Smooth muscle cell (in vitro differentiated cells): ENCODE results near the gene DAPK1. TPM values are rescaled to one million over a fixed set of nuclear protein-coding genes. Genes with fewer than 3 reads are reported as not detected.

Experiments used
- DNase-seq: peaks from one replicate; lab custom pipeline; 2025; ENCODE audit not compliant: unreplicated experiment; lab: John Stamatoyannopoulos, UW
- H2AFZ ChIP-seq: fragments of 200-600 bp; sonication (generic); 2 replicates; pipeline ENCODE4 v1.6.0; 2016; ENCODE audit warnings: antibody characterized with exemption, low read depth, mild to moderate bottlenecking
- H3F3A ChIP-seq: fragments of 200-600 bp; sonication (generic); 2 replicates; pipeline ENCODE4 v1.6.0; 2017; ENCODE audit warnings: antibody characterized with exemption, low read depth
- H3K27ac ChIP-seq: fragments of 200-600 bp; sonication (generic); 2 replicates; pipeline ENCODE4 v1.5.1; 2016; ENCODE audit warnings: low read depth, mild to moderate bottlenecking
- H3K27me3 ChIP-seq: fragments of 200-600 bp; sonication (generic); 2 replicates; pipeline ENCODE4 v1.6.1; 2016; ENCODE audit warnings: low read depth, mild to moderate bottlenecking
- H3K36me3 ChIP-seq: fragments of 200-600 bp; sonication (generic); 2 replicates; pipeline ENCODE4 v1.5.1; 2016; ENCODE audit warnings: low read depth
- H3K4me1 ChIP-seq: fragments of 200-600 bp; sonication (generic); 2 replicates; pipeline ENCODE4 v1.5.1; 2016; ENCODE audit warnings: low read depth
- H3K4me2 ChIP-seq: fragments of 200-600 bp; sonication (generic); 2 replicates; pipeline ENCODE4 v1.6.0; 2016; ENCODE audit warnings: mild to moderate bottlenecking
- H3K4me3 ChIP-seq: fragments of 200-600 bp; sonication (generic); 2 replicates; pipeline ENCODE4 v1.5.1; 2016; ENCODE audit warnings: mild to moderate bottlenecking
- H3K79me2 ChIP-seq: fragments of 200-600 bp; sonication (generic); 2 replicates; pipeline ENCODE4 v1.6.0; 2016; ENCODE audit warnings: low read depth, mild to moderate bottlenecking
- H3K9ac ChIP-seq: fragments of 200-600 bp; sonication (generic); 2 replicates; pipeline ENCODE4 v1.6.0; 2016; ENCODE audit warnings: low read depth
- H3K9me3 ChIP-seq: fragments of 200-600 bp; sonication (generic); replicated peaks from 2 replicates; pipeline ENCODE4 v1.5.1; 2016; ENCODE audit warnings: low read depth
- H4K20me1 ChIP-seq: fragments of 200-600 bp; sonication (generic); 2 replicates; pipeline ENCODE4 v1.6.0; 2016; ENCODE audit warnings: low read depth
- CTCF ChIP-seq: fragments of 200-600 bp; sonication (generic); IDR thresholded peaks from 2 replicates; pipeline ENCODE4 v1.5.1; 2017; ENCODE audit warnings: borderline replicate concordance, mild to moderate bottlenecking, antibody characterized with exemption; ENCODE audit not compliant: insufficient read depth, poor library complexity, severe bottlenecking
- WGBS: methylation state at CpG from one replicate; pipeline ENCODE4 v1.1.7; 2016; ENCODE audit warnings: low lambda C conversion rate; 5-methylcytosine and 5-hydroxymethylcytosine counted together
- polyA plus RNA-seq: library from polyadenylated mRNA; unstranded; fragments of >200 nt; fragmentation: Nextera tagmentation; extraction: Ambion mirVana; gene quantifications from 2 replicates; pipeline ENCODE4 v1.2.1, GENCODE V29; 2016
- total RNA-seq: library from RNA; depleted of rRNA; stranded (reverse); fragments of >200 nt; gene quantifications from 2 replicates; pipeline ENCODE4 v1.2.3, GENCODE V29; 2014

Gene DAPK1
- total and polyA plus RNA-seq, 2 experiments from 2014 or later = 12.6 to 20.3 TPM

GRCh38 chr9:87704342-87704741 is 206.7 kb downstream of the DAPK1 start:
- TF ChIP-seq CTCF = no peak
- H3K4me1 ChIP-seq = peaks cover 9% of the 10 kb centered on the region
- no peaks in the 10 kb centered on the region for H4K20me1 ChIP-seq
- no peaks in the 10 kb centered on the region for H3K27me3 ChIP-seq
- H3K4me3 ChIP-seq = no peak overlapping the region
- H3F3A ChIP-seq = no peaks in the 10 kb centered on the region
- no peak overlapping the region for H3K9ac ChIP-seq
- H3K9me3 ChIP-seq = no peaks in the 10 kb centered on the region
- 61% methylated on average over 6 of the region's 6 CpGs for WGBS
- no peak overlapping the region for H3K4me2 ChIP-seq
- peak overlapping the region; percentile 4 for H3K27ac ChIP-seq
- DNase-seq = no peak
- H2AFZ ChIP-seq = no peak overlapping the region
- no peaks in the 10 kb centered on the region for H3K79me2 ChIP-seq
- no peaks in the 10 kb centered on the region for H3K36me3 ChIP-seq

GRCh38 chr9:87706066-87706739 is 208.5 kb downstream of the DAPK1 start:
- Histone ChIP-seq H3K4me2 (no peak overlapping the region), H3K9me3 (no peaks in the 10 kb centered on the region), H3K9ac (no peak overlapping the region), H3K4me1 (peaks cover 6% of the 10 kb centered on the region), H3K79me2 (no peaks in the 10 kb centered on the region), H3K36me3 (no peaks in the 10 kb centered on the region), H2AFZ (no peak overlapping the region), H3F3A (peaks cover 3% of the 10 kb centered on the region), H3K4me3 (no peak overlapping the region), H3K27ac (no peak overlapping the region), H4K20me1 (no peaks in the 10 kb centered on the region), H3K27me3 (no peaks in the 10 kb centered on the region)
- DNase-seq = no peak
- 96% methylated on average over 37 of the region's 39 CpGs for WGBS
- TF ChIP-seq CTCF = no peak

GRCh38 chr9:87707805-87708506 is 210.3 kb downstream of the DAPK1 start:
- Histone ChIP-seq H3K27me3 (no peaks in the 10 kb centered on the region), H3K4me1 (peaks cover 6% of the 10 kb centered on the region), H3K4me2 (no peak overlapping the region), H3K36me3 (no peaks in the 10 kb centered on the region), H3K9me3 (no peaks in the 10 kb centered on the region), H3K27ac (no peak overlapping the region), H4K20me1 (no peaks in the 10 kb centered on the region), H2AFZ (no peak overlapping the region), H3K79me2 (no peaks in the 10 kb centered on the region), H3F3A (peaks cover 17% of the 10 kb centered on the region), H3K9ac (no peak overlapping the region), H3K4me3 (no peak overlapping the region)
- DNase-seq = no peak
- TF ChIP-seq CTCF = no peak
- 96% methylated on average over 6 of the region's 6 CpGs for WGBS
